ENCODE results near the gene SBNO2. TPM values are rescaled to one million over a fixed set of nuclear protein-coding genes. Genes with fewer than 3 reads are reported as not detected.

SBNO2 gene
- total and polyA plus RNA-seq, 2 of the 4 experiments (the other 2 are of a cell fraction): 13.4 to 40.5 TPM

GRCh38 chr19:1074544-1075283 lies 99.4 kb downstream of the SBNO2 start:
- Histone ChIP-seq H3K4me3 (ENCODE audit: insufficient read depth, low read depth, low read length) (peak overlapping the region; percentile 29; the same call in 1 of the 2 replicates), H3K23ac (ENCODE audit: low read depth, low read length) (no peak overlapping the region), H3K79me1 (ENCODE audit: low read depth in 1 of 2, low read length in 2 of 2) (no peaks in the 10 kb centered on the region), H4K8ac (ENCODE audit: low read depth in 2 of 2, low read length in 2 of 2) (no peak overlapping the region), H3K4me1 (ENCODE audit: control insufficient read depth, insufficient read depth, low read length) (no peaks in the 10 kb centered on the region), H3K27me3 (ENCODE audit: control insufficient read depth, insufficient read depth, low read length) (peaks cover 21% of the 10 kb centered on the region), H2BK120ac (ENCODE audit: low read depth, low read length) (no peak overlapping the region), H4K91ac (ENCODE audit: insufficient read depth, low read depth, low read length) (no peak overlapping the region), H2AFZ (replicated peaks; ENCODE audit: low read length, poor library complexity) (peak overlapping the region; percentile 41), H3K9ac (ENCODE audit: low read depth, low read length) (no peak overlapping the region), H3K27ac (ENCODE audit: insufficient read depth, low read length) (no peak overlapping the region), H3K9me3 (ENCODE audit: control insufficient read depth, insufficient read depth, low read length) (peaks cover 2% of the 10 kb centered on the region; the same call in 1 of the 2 replicates), H3K36me3 (ENCODE audit: control insufficient read depth, insufficient read depth, low read length) (no peaks in the 10 kb centered on the region), H2BK5ac (ENCODE audit: low read depth, low read length, poor library complexity, severe bottlenecking) (no peak overlapping the region), H3K9me1 (ENCODE audit: insufficient read depth, low read length) (no peaks in the 10 kb centered on the region), H2BK15ac (ENCODE audit: low read depth, low read length) (no peak overlapping the region), H2AK9ac (replicated peaks; ENCODE audit: low read depth, low read length, poor library complexity) (no peak overlapping the region), H2BK20ac (ENCODE audit: low read depth, low read length) (no peak overlapping the region), H3K18ac (ENCODE audit: low read depth, low read length) (no peak overlapping the region), H3K56ac (ENCODE audit: extremely low read depth, insufficient read depth, low read length) (no peak overlapping the region), H3K4me2 (ENCODE audit: low read depth, low read length) (no peak overlapping the region), H3K14ac (replicated peaks; ENCODE audit: low read depth, low read length) (no peak overlapping the region), H4K20me1 (ENCODE audit: insufficient read depth, low read length) (no peaks in the 10 kb centered on the region; the same call in 1 of the 2 replicates), H3K4ac (ENCODE audit: low read depth, low read length) (no peak overlapping the region), H2AK5ac (ENCODE audit: low read depth, low read length) (no peak overlapping the region), H4K5ac (ENCODE audit: low read depth, low read length) (no peak overlapping the region)
- TF ChIP-seq NFE2L2 (IDR thresholded peaks at IDR 0.05; ENCODE audit: low read depth, low read length) (no peak), MAFK (IDR thresholded peaks at IDR 0.05; ENCODE audit: low read depth, low read length) (no peak), CHD1 (IDR thresholded peaks at IDR 0.05; ENCODE audit: low read depth, low read length) (no peak), ELK1 (IDR thresholded peaks at IDR 0.05; ENCODE audit: borderline replicate concordance, low read depth, low read length) (no peak), POLR2A (IDR thresholded peaks at IDR 0.05; ENCODE audit: low read depth, low read length) (no peak), MXI1 (IDR thresholded peaks at IDR 0.05; ENCODE audit: borderline replicate concordance, low read depth, low read length) (no peak), BHLHE40 (IDR thresholded peaks at IDR 0.05; ENCODE audit: low read depth, low read length) (no peak), CEBPB (IDR thresholded peaks at IDR 0.05; ENCODE audit: low read depth, low read length) (no peak), USF2 (IDR thresholded peaks at IDR 0.05; ENCODE audit: low read depth, low read length) (no peak), RCOR1 (IDR thresholded peaks at IDR 0.05; ENCODE audit: insufficient replicate concordance, low read length) (no peak), RFX5 (IDR thresholded peaks at IDR 0.05; ENCODE audit: low read depth, low read length) (no peak), RAD21 (IDR thresholded peaks at IDR 0.05; ENCODE audit: low read length) (no peak), FOS (IDR thresholded peaks at IDR 0.05; ENCODE audit: low read depth, low read length) (no peak), MAZ (IDR thresholded peaks at IDR 0.05; ENCODE audit: borderline replicate concordance, low read depth, low read length) (no peak), SMC3 (IDR thresholded peaks at IDR 0.05; ENCODE audit: low read depth, low read length) (no peak), CTCF (conservative IDR thresholded peaks at IDR 0.05; ENCODE audit: low read depth, low read length) (no peak)
- POLR2A ChIA-PET (ENCODE audit: unreplicated experiment): no interaction called here
- dilution Hi-C loops (cut with HindIII; ENCODE audit: low sequenced_read_pairs, unreplicated experiment) (no loop called here), in situ Hi-C loops (cut with MboI; ENCODE audit: low sequenced_read_pairs) (no loop called here), intact Hi-C loops (cut with micrococcal nuclease) (no loop called here)
- ATAC-seq (ENCODE audit: low read depth) (no peak), DNase-seq (no peak)
- 91% methylated on average over 9 of the region's 54 CpGs; no CpG with 5 or more reads in 1 of the 2 experiments for WGBS, 2 experiments (ENCODE audit: extremely low coverage in 2 of 2, insufficient read length in 1 of 2)
- BruUV-seq (replicated peaks): no TSS peak
- CTCF ChIA-PET: no interaction called here

Measured in IMR-90 (cell line).